Kidney (tissue), 14 donors: ENCODE results near the gene HSF4. TPM values are rescaled to one million over a fixed set of nuclear protein-coding genes. Genes with fewer than 3 reads are reported as not detected.

Source experiments
- DNase-seq, 5 donors: peaks; one replicate each; pipeline ENCODE4 v3.0.0-alpha.2; 2013 to 2020
- FAIRE-seq: peaks from 2 replicates; lab custom pipeline; 2012; peaks lifted over from hg19 to GRCh38; lab: Jason Lieb, UNC
- H3K27ac ChIP-seq, 2 donors: one replicate each; pipeline ENCODE4 v1.7.0; 2013; ENCODE audit warnings: low read depth in 2 of 2, low read length in 2 of 2, inconsistent platforms in 1 of 2
- H3K27me3 ChIP-seq: one replicate; pipeline ENCODE4 v1.7.1; 2013; ENCODE audit warnings: low read length, inconsistent platforms; ENCODE audit not compliant: control insufficient read depth, insufficient read depth
- H3K36me3 ChIP-seq, 3 donors: one replicate each; pipeline versions ENCODE4 v1.7.0 to v1.7.1; 2013; ENCODE audit warnings: low read length in 3 of 3, control low read depth in 1 of 3, inconsistent platforms in 1 of 3; ENCODE audit not compliant: insufficient read depth in 3 of 3, control insufficient read depth in 2 of 3
- H3K4me1 ChIP-seq, 3 donors: one replicate each; pipeline versions ENCODE4 v1.7.0 to v1.7.1; 2013; ENCODE audit warnings: low read length in 3 of 3, inconsistent platforms in 1 of 3, low read depth in 1 of 3; ENCODE audit not compliant: control insufficient read depth in 2 of 3, insufficient read depth in 2 of 3
- H3K4me3 ChIP-seq, 3 donors: one replicate each; pipeline versions ENCODE4 v1.7.0 to v1.8.1; 2013; ENCODE audit warnings: low read length in 3 of 3, control low read depth in 1 of 3, inconsistent platforms in 1 of 3
- H3K9ac ChIP-seq, 3 donors: one replicate each; pipeline versions ENCODE4 v1.7.0 to v1.7.1; 2013; ENCODE audit warnings: low read length in 3 of 3, control low read depth in 1 of 3, inconsistent platforms in 1 of 3
- H3K9me3 ChIP-seq, 3 donors: one replicate each; pipeline versions ENCODE4 v1.7.0 to v1.7.1; 2013; ENCODE audit warnings: low read length in 3 of 3, control low read depth in 1 of 3, inconsistent platforms in 1 of 3; ENCODE audit not compliant: control insufficient read depth in 2 of 3, insufficient read depth in 1 of 3
- intact Hi-C: fragments of 100-400 bp; cut with DNase I; formaldehyde crosslinking; loops from one replicate; pipeline ENCODE4 v1.11.1; 2022
- polyA plus RNA-seq: library from polyadenylated mRNA; stranded (reverse); fragments of 350-450 nt; fragmentation: Illumina TruSeq; extraction: RNeasy Lipid Tissue Mini Kit (QIAGEN cat#74804); gene quantifications from one replicate; pipeline ENCODE4 v1.2.3, GENCODE V29; 2014; ENCODE audit warnings: low read depth, low replicate concordance; ENCODE audit not compliant: insufficient read depth
- total RNA-seq: library from RNA; stranded (reverse); fragmentation: NEBNext Ultra II Directional; extraction: Animal tissue kit (Norgen Biotek cat#: 25700); gene quantifications from one replicate; pipeline ENCODE4 v1.2.1, GENCODE V29; 2021
- TF ChIP-seq, protein P1 (sequence below): IDR thresholded peaks from 3 replicates; pipeline ENCODE4 v1.5.1; 2012; ENCODE audit warnings: mild to moderate bottlenecking, moderate library complexity, borderline replicate concordance; ENCODE audit not compliant: insufficient read depth; ENCODE audit errors: extremely low read depth
- donor health status: control.
- donor health status: control.
- donor health status: control.
- donor health status: control.
- donor health status: control.
- donor health status: DM: yes; HTN: yes; CAD: no.
- donor health status: Normal renal cell carcinoma (clear cell type).

HSF4 gene
- total and polyA plus RNA-seq, 2 donors from 2014 or later, result 26.7 to 37.9 TPM

- no peaks in the 10 kb centered on the region for H3K9me3 ChIP-seq
- peaks cover 7 to 43% (median 31%) of the 10 kb centered on the region in 3 donors for H3K36me3 ChIP-seq
- TF ChIP-seq, protein P1, sequence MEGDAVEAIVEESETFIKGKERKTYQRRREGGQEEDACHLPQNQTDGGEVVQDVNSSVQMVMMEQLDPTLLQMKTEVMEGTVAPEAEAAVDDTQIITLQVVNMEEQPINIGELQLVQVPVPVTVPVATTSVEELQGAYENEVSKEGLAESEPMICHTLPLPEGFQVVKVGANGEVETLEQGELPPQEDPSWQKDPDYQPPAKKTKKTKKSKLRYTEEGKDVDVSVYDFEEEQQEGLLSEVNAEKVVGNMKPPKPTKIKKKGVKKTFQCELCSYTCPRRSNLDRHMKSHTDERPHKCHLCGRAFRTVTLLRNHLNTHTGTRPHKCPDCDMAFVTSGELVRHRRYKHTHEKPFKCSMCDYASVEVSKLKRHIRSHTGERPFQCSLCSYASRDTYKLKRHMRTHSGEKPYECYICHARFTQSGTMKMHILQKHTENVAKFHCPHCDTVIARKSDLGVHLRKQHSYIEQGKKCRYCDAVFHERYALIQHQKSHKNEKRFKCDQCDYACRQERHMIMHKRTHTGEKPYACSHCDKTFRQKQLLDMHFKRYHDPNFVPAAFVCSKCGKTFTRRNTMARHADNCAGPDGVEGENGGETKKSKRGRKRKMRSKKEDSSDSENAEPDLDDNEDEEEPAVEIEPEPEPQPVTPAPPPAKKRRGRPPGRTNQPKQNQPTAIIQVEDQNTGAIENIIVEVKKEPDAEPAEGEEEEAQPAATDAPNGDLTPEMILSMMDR, result peak; percentile 32
- H3K4me1 ChIP-seq, result peaks cover 0 to 28% (median 20%) of the 10 kb centered on the region in 3 donors
- H3K27ac ChIP-seq, result peak within 1 kb of the TSS; percentile 50 to 78
- peak within 1 kb of the TSS in 2 of 3 donors; percentile 47 to 61 for H3K4me3 ChIP-seq
- H3K27me3 ChIP-seq, result no peaks in the 10 kb centered on the region
- FAIRE-seq (no peak), DNase-seq (peak in 3 of 5 donors; percentile 28 to 87 (median 75))
- peak within 1 kb of the TSS in 1 of 3 donors; percentile 34 for H3K9ac ChIP-seq
- intact Hi-C loops, result no loop called here
Measured at GRCh38 chr16:67199011-67199807, 34.7 kb downstream of the HSF4 start, which contains the start of gene ELMO3. ELMO3 (plus strand) TSS chr16:67199131; CDS start chr16:67199327, 196 bp downstream.

- Histone ChIP-seq H3K9ac (no peak overlapping the region), H3K27ac (no peak overlapping the region), H3K36me3 (peaks cover 7 to 37% (median 27%) of the 10 kb centered on the region in 3 donors), H3K4me3 (peak overlapping the region in 2 of 3 donors; percentile 40 to 57), H3K9me3 (no peaks in the 10 kb centered on the region), H3K4me1 (peaks cover 0 to 26% (median 20%) of the 10 kb centered on the region in 3 donors), H3K27me3 (no peaks in the 10 kb centered on the region)
- TF ChIP-seq, protein P1, result no peak
- DNase-seq (peak in 1 of 5 donors; percentile 57), FAIRE-seq (no peak)
- intact Hi-C loops, result no loop called here
Measured at GRCh38 chr16:67199808-67200198, 35.3 kb downstream of the HSF4 start.

DNA sequence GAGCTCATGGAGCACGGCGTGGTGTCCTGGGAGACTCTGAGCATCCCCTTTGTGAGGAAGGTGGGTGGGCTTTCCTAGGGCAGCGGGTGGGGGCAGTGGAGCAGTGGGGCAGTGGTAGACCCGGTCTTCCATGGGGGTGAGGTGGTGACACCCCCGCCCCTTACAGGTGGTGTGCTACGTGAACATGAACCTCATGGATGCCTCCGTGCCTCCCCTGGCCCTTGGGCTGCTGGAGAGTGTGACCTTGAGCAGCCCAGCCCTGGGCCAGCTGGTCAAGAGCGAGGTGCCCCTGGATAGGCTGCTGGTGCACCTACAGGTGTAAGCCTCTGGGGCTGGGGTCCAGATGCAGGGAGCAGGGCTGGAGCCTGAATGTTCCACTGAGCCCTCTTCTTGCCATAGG lies 35.9 kb downstream of the HSF4 start:
- Histone ChIP-seq H3K9ac (no peak overlapping the region), H3K4me3 (no peak overlapping the region)

More for the DNA sequence above, 35.9 kb downstream of the HSF4 start:
- intact Hi-C loops, result no loop called here
- no peak overlapping the region for H3K27ac ChIP-seq
- FAIRE-seq (no peak), DNase-seq (peak in 2 of 5 donors; percentile 47 to 52)
- no peaks in the 10 kb centered on the region for H3K27me3 ChIP-seq
- peaks cover 0 to 26% (median 20%) of the 10 kb centered on the region in 3 donors for H3K4me1 ChIP-seq
- TF ChIP-seq, protein P1, result no peak
- peaks cover 2 to 30% (median 21%) of the 10 kb centered on the region in 3 donors for H3K36me3 ChIP-seq
- H3K9me3 ChIP-seq, result no peaks in the 10 kb centered on the region
